ENCODE results near the gene ZNF467. TPM values are rescaled to one million over a fixed set of nuclear protein-coding genes. Genes with fewer than 3 reads are reported as not detected.

Gene ZNF467
- total and polyA plus RNA-seq, 2 donors: 3.8 to 8.8 TPM

GRCh38 chr7:149778327-149778637, 4.9 kb upstream of the ZNF467 start:
- no peak overlapping the region for H3K27ac ChIP-seq (ENCODE audit: low read depth in 1 of 2, low read length in 1 of 2)
- peaks cover 2 to 12% of the 10 kb centered on the region in 2 donors for H3K4me1 ChIP-seq (ENCODE audit: control insufficient read depth in 2 of 2, insufficient read depth in 2 of 2, low read length in 2 of 2)
- peaks cover 35 to 60% of the 10 kb centered on the region in 2 donors for H3K27me3 ChIP-seq (ENCODE audit: control insufficient read depth in 2 of 2, insufficient read depth in 1 of 2, low read length in 1 of 2)
- no peak for DNase-seq (ENCODE audit: low read depth in 6 of 9, low spot score in 9 of 9)
- 94% methylated on average over 5 of the region's 5 CpGs for WGBS
- no peaks in the 10 kb centered on the region for H3K9me3 ChIP-seq (ENCODE audit: control insufficient read depth in 2 of 2, insufficient read depth in 1 of 2, low read length in 1 of 2)
- no peaks in the 10 kb centered on the region for H3K36me3 ChIP-seq (ENCODE audit: control insufficient read depth in 2 of 2, insufficient read depth in 2 of 2, low read length in 1 of 2)
- H3K4me3 ChIP-seq (ENCODE audit: low read length in 2 of 2): no peak overlapping the region

- no peak for DNase-seq (ENCODE audit: low read depth in 6 of 9, low spot score in 9 of 9)
- no peaks in the 10 kb centered on the region for H3K36me3 ChIP-seq (ENCODE audit: control insufficient read depth in 2 of 2, insufficient read depth in 2 of 2, low read length in 1 of 2)
- H3K27me3 ChIP-seq (ENCODE audit: control insufficient read depth in 2 of 2, insufficient read depth in 1 of 2, low read length in 1 of 2): peaks cover 35 to 63% of the 10 kb centered on the region in 2 donors
- H3K4me1 ChIP-seq (ENCODE audit: control insufficient read depth in 2 of 2, insufficient read depth in 2 of 2, low read length in 2 of 2): peaks cover 2 to 14% of the 10 kb centered on the region in 2 donors
- no peak overlapping the region for H3K4me3 ChIP-seq (ENCODE audit: low read length in 2 of 2)
- H3K27ac ChIP-seq (ENCODE audit: low read depth in 1 of 2, low read length in 1 of 2): no peak overlapping the region
- 92% methylated on average over 19 of the region's 19 CpGs for WGBS
- no peaks in the 10 kb centered on the region for H3K9me3 ChIP-seq (ENCODE audit: control insufficient read depth in 2 of 2, insufficient read depth in 1 of 2, low read length in 1 of 2)
These were observed 4.4 kb upstream of the ZNF467 start for GRCh38 chr7:149777551-149778326.

GRCh38 chr7:149776848-149777407, 3.5 kb upstream of the ZNF467 start:
- Histone ChIP-seq H3K27ac (ENCODE audit: low read depth in 1 of 2, low read length in 1 of 2) (no peak overlapping the region), H3K4me1 (ENCODE audit: control insufficient read depth in 2 of 2, insufficient read depth in 2 of 2, low read length in 2 of 2) (peaks cover 2 to 14% of the 10 kb centered on the region in 2 donors), H3K27me3 (ENCODE audit: control insufficient read depth in 2 of 2, insufficient read depth in 1 of 2, low read length in 1 of 2) (peaks cover 35 to 67% of the 10 kb centered on the region in 2 donors), H3K4me3 (ENCODE audit: low read length in 2 of 2) (no peak overlapping the region), H3K36me3 (ENCODE audit: control insufficient read depth in 2 of 2, insufficient read depth in 2 of 2, low read length in 1 of 2) (no peaks in the 10 kb centered on the region), H3K9me3 (ENCODE audit: control insufficient read depth in 2 of 2, insufficient read depth in 1 of 2, low read length in 1 of 2) (no peaks in the 10 kb centered on the region)
- no peak for DNase-seq (ENCODE audit: low read depth in 6 of 9, low spot score in 9 of 9)
- WGBS: 88% methylated on average over 13 of the region's 13 CpGs

- H3K4me1 ChIP-seq (ENCODE audit: control insufficient read depth in 2 of 2, insufficient read depth in 2 of 2, low read length in 2 of 2): peaks cover 4 to 16% of the 10 kb centered on the region in 2 donors
- H3K27me3 ChIP-seq (ENCODE audit: control insufficient read depth in 2 of 2, insufficient read depth in 1 of 2, low read length in 1 of 2): peaks cover 35 to 67% of the 10 kb centered on the region in 2 donors
- H3K9me3 ChIP-seq (ENCODE audit: control insufficient read depth in 2 of 2, insufficient read depth in 1 of 2, low read length in 1 of 2): no peaks in the 10 kb centered on the region
- no peak for DNase-seq (ENCODE audit: low read depth in 6 of 9, low spot score in 9 of 9)
- H3K36me3 ChIP-seq (ENCODE audit: control insufficient read depth in 2 of 2, insufficient read depth in 2 of 2, low read length in 1 of 2): no peaks in the 10 kb centered on the region
- WGBS: 18% methylated on average over 12 of the region's 12 CpGs
- H3K27ac ChIP-seq (ENCODE audit: low read depth in 1 of 2, low read length in 1 of 2): no peak overlapping the region
- H3K4me3 ChIP-seq (ENCODE audit: low read length in 2 of 2): no peak overlapping the region
These were observed 2.9 kb upstream of the ZNF467 start for GRCh38 chr7:149776289-149776688.

DNA sequence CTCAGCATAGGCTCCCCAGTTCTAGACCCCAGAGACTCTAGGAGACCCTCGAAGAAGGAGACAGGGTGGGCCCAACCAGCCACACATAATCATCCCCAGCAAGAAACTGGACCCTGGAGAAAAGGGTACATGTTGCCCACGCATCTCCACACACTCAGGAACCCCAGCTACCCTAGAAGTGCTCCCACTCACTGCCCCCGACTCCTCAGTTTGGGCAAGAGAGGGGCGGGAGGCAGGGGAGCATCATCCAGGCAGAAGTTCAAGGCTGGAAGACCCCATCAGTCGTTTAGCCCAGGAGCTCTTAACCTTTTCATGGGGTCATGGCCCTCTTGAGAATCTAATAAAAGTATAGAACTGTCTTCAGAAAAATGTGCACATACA, 1.8 kb upstream of the ZNF467 start:
- no peak for DNase-seq (ENCODE audit: low read depth in 6 of 9, low spot score in 9 of 9)
- Histone ChIP-seq H3K27ac (ENCODE audit: low read depth in 1 of 2, low read length in 1 of 2) (no peak overlapping the region), H3K9me3 (ENCODE audit: control insufficient read depth in 2 of 2, insufficient read depth in 1 of 2, low read length in 1 of 2) (no peaks in the 10 kb centered on the region), H3K27me3 (ENCODE audit: control insufficient read depth in 2 of 2, insufficient read depth in 1 of 2, low read length in 1 of 2) (peaks cover 35 to 67% of the 10 kb centered on the region in 2 donors), H3K4me3 (ENCODE audit: low read length in 2 of 2) (no peak overlapping the region), H3K36me3 (ENCODE audit: control insufficient read depth in 2 of 2, insufficient read depth in 2 of 2, low read length in 1 of 2) (no peaks in the 10 kb centered on the region), H3K4me1 (ENCODE audit: control insufficient read depth in 2 of 2, insufficient read depth in 2 of 2, low read length in 2 of 2) (peaks cover 11 to 25% of the 10 kb centered on the region in 2 donors)
- 87% methylated on average over 5 of the region's 5 CpGs for WGBS

DNA sequence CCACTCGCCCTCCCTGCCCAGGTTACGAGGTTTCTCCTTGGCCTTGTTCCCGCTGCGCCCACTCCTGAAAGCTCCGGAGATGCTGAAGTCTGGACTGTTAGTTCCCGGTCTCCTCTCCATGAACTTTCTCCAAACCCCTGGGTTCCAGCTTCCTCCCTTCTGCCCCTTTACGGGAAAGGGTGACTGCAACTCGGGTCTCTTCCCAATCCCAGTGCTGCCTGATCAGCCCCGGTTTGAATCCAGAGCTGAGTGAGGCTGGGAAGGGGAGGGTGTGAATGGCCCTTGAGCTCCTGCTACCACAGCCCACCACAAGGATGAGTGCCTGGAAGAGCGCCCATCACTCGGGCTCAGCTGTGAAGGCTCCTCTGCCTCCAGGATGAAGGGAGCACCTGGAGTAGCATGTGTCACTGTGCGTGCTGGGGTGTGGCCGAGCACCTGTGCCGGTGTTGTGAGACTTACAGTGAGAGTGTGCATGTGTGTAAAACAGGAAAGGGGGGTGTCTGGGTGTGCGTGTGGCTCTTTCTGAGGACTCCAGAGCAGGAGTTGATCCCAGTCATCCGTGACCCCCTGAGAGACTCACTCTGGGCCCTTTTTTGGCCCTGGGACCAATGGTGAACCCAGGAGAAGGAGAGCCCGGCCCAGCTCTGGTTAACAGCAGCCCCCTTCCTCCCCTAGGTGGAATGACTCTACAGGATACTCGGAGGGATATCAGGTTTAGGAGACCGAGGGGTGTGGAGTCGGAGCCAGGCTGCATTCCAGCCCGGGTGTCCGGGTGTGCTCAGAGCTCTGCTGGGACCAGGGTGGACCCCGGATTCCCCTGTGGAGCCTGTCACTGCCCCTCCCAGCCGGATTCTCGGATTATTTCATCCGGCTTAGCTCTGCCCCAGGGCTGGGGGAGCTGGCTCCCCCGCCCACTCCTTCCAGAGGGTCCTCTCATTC, 1.1 kb upstream of the ZNF467 start:
- peak in 2 of 9 donors; percentile 16 to 41 for DNase-seq (ENCODE audit: low read depth in 6 of 9, low spot score in 9 of 9)
- 85% methylated on average over 27 of the region's 27 CpGs for WGBS
- no peak overlapping the region for H3K4me3 ChIP-seq (ENCODE audit: low read length in 2 of 2)
- peak overlapping the region in 1 of 2 donors; percentile 31 for H3K27ac ChIP-seq (ENCODE audit: low read depth in 1 of 2, low read length in 1 of 2)
- H3K9me3 ChIP-seq (ENCODE audit: control insufficient read depth in 2 of 2, insufficient read depth in 1 of 2, low read length in 1 of 2): no peaks in the 10 kb centered on the region
- H3K27me3 ChIP-seq (ENCODE audit: control insufficient read depth in 2 of 2, insufficient read depth in 1 of 2, low read length in 1 of 2): peaks cover 35 to 67% of the 10 kb centered on the region in 2 donors
- peaks cover 11 to 25% of the 10 kb centered on the region in 2 donors for H3K4me1 ChIP-seq (ENCODE audit: control insufficient read depth in 2 of 2, insufficient read depth in 2 of 2, low read length in 2 of 2)
- H3K36me3 ChIP-seq (ENCODE audit: control insufficient read depth in 2 of 2, insufficient read depth in 2 of 2, low read length in 1 of 2): no peaks in the 10 kb centered on the region

- peaks cover 0 to 5% of the 10 kb centered on the region in 2 donors for H3K36me3 ChIP-seq (ENCODE audit: control insufficient read depth in 2 of 2, insufficient read depth in 2 of 2, low read length in 1 of 2)
- peaks cover 35 to 55% of the 10 kb centered on the region in 2 donors for H3K27me3 ChIP-seq (ENCODE audit: control insufficient read depth in 2 of 2, insufficient read depth in 1 of 2, low read length in 1 of 2)
- H3K4me1 ChIP-seq (ENCODE audit: control insufficient read depth in 2 of 2, insufficient read depth in 2 of 2, low read length in 2 of 2): peaks cover 11 to 25% of the 10 kb centered on the region in 2 donors
- H3K4me3 ChIP-seq (ENCODE audit: low read length in 2 of 2): peak overlapping the region; percentile 58 to 81
- H3K27ac ChIP-seq (ENCODE audit: low read depth in 1 of 2, low read length in 1 of 2): peak overlapping the region; percentile 62 to 65
- DNase-seq (ENCODE audit: low read depth in 6 of 9, low spot score in 9 of 9): peak in 5 of 9 donors; percentile 21 to 68 (median 46)
- no peaks in the 10 kb centered on the region for H3K9me3 ChIP-seq (ENCODE audit: control insufficient read depth in 2 of 2, insufficient read depth in 1 of 2, low read length in 1 of 2)
- WGBS: under 1% methylated on average over 55 of the region's 55 CpGs
These were observed 393 bp downstream of the ZNF467 start for GRCh38 chr7:149772956-149773434.

DNA sequence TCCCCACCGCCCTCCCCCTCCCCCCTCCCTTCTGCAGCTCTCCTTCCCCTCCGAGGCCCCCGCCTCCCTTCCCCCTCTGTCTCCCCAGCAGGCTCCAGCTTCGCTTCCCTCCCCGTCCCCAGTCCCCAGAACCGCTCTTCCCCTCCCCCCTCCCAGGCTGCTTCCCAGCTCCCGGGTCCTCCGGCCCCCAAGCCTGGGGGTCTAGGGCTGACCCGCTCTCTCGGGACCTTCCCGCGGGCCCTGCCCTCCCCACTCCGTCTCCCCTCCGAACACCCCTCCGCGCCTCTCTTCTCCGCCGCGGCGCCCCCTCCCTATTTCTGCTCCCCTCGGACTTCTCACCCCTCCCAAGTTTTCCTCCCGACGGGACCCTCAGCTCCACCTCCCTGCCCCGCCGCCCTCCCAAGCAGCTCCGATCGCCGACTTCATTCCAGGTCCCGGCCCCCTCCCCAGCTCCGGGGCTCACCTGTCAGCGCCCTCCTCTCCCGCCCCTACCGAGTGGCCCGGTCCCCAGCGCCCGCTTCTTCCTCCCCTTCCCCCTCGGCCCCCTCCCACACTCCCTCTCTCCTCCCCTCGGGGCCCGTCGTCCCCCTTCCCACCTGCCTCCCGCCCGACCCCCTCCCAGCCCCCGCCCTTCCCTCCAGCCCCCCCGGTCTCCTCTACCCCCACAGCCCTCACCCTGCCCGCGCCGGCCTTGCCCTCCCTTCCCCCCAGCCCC, 990 bp downstream of the ZNF467 start:
- 2% methylated on average over 47 of the region's 47 CpGs for WGBS
- peak overlapping the region; percentile 65 to 75 for H3K27ac ChIP-seq (ENCODE audit: low read depth in 1 of 2, low read length in 1 of 2)
- no peaks in the 10 kb centered on the region for H3K9me3 ChIP-seq (ENCODE audit: control insufficient read depth in 2 of 2, insufficient read depth in 1 of 2, low read length in 1 of 2)
- H3K4me3 ChIP-seq (ENCODE audit: low read length in 2 of 2): peak overlapping the region; percentile 68 to 81
- peaks cover 11 to 25% of the 10 kb centered on the region in 2 donors for H3K4me1 ChIP-seq (ENCODE audit: control insufficient read depth in 2 of 2, insufficient read depth in 2 of 2, low read length in 2 of 2)
- DNase-seq (ENCODE audit: low read depth in 6 of 9, low spot score in 9 of 9): peak in 4 of 9 donors; percentile 16 to 63 (median 48)
- H3K27me3 ChIP-seq (ENCODE audit: control insufficient read depth in 2 of 2, insufficient read depth in 1 of 2, low read length in 1 of 2): peaks cover 32 to 49% of the 10 kb centered on the region in 2 donors
- H3K36me3 ChIP-seq (ENCODE audit: control insufficient read depth in 2 of 2, insufficient read depth in 2 of 2, low read length in 1 of 2): peaks cover 0 to 5% of the 10 kb centered on the region in 2 donors

All from thymus (tissue), 11 donors.